ENCODE measurements around the gene CRYAB.

Gene CRYAB, protein sequence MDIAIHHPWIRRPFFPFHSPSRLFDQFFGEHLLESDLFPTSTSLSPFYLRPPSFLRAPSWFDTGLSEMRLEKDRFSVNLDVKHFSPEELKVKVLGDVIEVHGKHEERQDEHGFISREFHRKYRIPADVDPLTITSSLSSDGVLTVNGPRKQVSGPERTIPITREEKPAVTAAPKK

DNA sequence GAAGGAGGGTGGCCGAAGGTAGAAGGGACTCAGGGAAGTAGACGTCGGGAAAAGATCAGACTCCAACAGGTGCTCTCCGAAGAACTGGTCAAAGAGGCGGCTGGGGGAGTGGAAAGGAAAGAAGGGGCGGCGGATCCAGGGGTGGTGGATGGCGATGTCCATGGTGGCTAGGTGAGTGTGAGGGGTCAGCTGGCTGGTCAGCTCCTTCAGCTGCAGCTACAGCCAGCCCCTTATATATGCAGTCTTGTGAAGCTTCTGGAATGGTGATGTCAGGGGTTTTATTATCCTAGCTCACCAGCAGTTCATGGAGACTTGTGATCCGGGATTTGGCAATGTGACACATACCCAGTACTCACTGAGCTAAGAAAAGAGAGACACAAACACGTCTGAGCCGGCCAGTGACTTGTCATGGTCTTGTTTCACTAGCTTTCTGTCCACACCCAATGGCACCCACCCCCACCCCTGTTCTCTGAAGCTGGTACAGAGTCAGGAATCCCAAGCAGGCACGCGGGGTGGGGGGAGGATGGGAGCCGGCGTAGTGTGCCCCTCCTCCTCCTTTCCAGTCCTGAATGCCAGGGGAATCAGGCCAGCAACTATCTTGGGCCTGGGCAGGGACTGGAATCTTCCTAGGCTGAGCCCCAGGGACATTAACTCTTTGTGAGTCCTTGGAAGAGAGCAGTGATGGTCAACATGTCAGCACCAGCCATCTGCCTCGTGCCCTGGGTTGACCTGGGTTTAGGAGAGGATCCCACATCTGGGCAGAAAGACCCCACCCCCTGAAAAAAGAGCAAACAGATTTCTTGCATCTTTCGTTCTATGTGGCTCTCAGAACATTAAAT, at the start of gene CRYAB:
Gene CRYAB (minus strand): TSS at position 208 of the 839 bp plus-strand sequence. CDS start 46 bp downstream, at position 162.
- H3K9me3 ChIP-seq (replicated peaks; ENCODE audit: insufficient read depth, low read length) = no peaks in the 10 kb centered on the region
- H3K27me3 ChIP-seq (replicated peaks; ENCODE audit: insufficient read depth, low read length) = no peaks in the 10 kb centered on the region; the same call in 1 of the 2 replicates
- no peaks in the 10 kb centered on the region for H4K20me1 ChIP-seq (ENCODE audit: insufficient read depth, low read length)
- no peak within 1 kb of the TSS for H2AFZ ChIP-seq (ENCODE audit: low read length)
- H3K9ac ChIP-seq (ENCODE audit: low read length) = no peak within 1 kb of the TSS
- no peak within 1 kb of the TSS for H3K27ac ChIP-seq (ENCODE audit: low read length)
- DNase-seq = no peak
- no peak within 1 kb of the TSS for H3K4me2 ChIP-seq (ENCODE audit: low read depth, low read length)
- H3K4me3 ChIP-seq (ENCODE audit: low read length) = no peak within 1 kb of the TSS
- TF ChIP-seq EZH2phosphoT487 (IDR thresholded peaks at IDR 0.05; ENCODE audit: low read length) (no peak), EZH2 (optimal IDR thresholded peaks at IDR 0.05; ENCODE audit: low read depth, low read length) (no peak)
- TF ChIP-seq, protein P1, sequence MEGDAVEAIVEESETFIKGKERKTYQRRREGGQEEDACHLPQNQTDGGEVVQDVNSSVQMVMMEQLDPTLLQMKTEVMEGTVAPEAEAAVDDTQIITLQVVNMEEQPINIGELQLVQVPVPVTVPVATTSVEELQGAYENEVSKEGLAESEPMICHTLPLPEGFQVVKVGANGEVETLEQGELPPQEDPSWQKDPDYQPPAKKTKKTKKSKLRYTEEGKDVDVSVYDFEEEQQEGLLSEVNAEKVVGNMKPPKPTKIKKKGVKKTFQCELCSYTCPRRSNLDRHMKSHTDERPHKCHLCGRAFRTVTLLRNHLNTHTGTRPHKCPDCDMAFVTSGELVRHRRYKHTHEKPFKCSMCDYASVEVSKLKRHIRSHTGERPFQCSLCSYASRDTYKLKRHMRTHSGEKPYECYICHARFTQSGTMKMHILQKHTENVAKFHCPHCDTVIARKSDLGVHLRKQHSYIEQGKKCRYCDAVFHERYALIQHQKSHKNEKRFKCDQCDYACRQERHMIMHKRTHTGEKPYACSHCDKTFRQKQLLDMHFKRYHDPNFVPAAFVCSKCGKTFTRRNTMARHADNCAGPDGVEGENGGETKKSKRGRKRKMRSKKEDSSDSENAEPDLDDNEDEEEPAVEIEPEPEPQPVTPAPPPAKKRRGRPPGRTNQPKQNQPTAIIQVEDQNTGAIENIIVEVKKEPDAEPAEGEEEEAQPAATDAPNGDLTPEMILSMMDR (IDR thresholded peaks at IDR 0.05; ENCODE audit: low read length) = no peak
- no peaks in the 10 kb centered on the region for H3K36me3 ChIP-seq (replicated peaks; ENCODE audit: insufficient read depth, low read length)
- no peaks in the 10 kb centered on the region for H3K79me2 ChIP-seq (ENCODE audit: low read length)
- H3K4me1 ChIP-seq (ENCODE audit: low read length) = no peaks in the 10 kb centered on the region
- H3K9me2 ChIP-seq (replicated peaks; ENCODE audit: insufficient read depth, low read length) = no peaks in the 10 kb centered on the region
- H3F3A ChIP-seq (ENCODE audit: insufficient read depth, low read length) = no peaks in the 10 kb centered on the region

DNA sequence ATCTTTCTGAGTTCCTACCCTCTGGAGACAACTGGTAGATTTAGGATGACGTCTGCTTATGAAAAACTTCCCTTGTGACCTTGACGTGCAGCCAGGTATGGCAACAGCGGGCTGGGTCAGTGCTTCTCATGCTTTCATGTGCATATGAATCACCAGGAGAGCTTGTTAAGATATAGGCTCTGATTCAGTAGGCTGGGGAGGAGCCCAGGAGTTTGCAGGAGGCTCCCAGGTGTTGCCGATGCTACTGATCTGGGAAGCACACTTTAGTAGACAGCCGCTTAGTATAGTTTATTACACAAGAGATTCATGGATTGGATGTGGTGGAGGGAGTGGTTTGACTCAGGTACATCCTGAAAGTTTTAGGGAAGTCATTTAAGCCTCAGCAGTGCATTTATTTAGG, 49.3 kb upstream of the CRYAB start:
- no peak for DNase-seq
- H3K4me2 ChIP-seq (ENCODE audit: low read depth, low read length) = no peak overlapping the region

DNA sequence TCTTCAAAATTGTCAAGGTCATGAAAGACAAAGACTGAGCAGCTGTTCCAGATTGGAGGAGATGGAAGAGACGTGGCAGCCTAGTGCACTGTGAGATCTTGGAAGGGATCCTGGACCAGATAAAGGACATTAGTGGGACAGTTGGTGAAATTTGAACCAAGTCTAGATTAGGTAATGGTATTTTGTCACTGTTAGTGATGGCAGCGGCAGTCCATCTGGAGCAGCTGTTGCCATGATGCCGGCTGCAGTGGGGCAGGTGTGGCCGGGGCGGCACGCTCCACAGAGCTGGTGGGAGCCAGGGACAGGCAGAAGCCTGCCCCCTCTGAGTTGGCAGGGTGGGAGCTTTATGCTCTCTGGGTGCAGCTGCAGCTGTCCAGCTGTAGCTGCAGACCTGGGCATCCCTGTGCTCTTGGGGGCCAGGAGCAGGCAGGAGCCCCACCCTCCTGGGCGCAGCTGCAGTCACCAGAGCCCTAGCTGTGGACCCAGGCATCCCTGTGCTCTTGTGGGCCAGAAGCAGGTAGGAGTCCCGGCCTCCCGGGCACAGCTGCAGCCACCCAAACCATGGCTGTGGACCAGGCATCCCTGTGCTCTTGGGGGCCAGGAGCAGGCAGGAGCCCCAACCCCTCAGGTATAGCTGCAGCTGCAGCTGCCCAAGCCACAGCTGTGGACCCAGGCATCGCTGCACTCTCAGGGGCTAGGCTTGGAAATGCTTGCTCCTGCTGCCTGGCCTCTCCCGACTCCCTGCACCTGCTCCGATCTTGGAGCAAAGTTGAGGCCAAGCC, 46.3 kb upstream of the CRYAB start:
- Histone ChIP-seq H3F3A (ENCODE audit: insufficient read depth, low read length) (no peaks in the 10 kb centered on the region), H3K4me1 (ENCODE audit: low read length) (no peaks in the 10 kb centered on the region), H3K4me3 (ENCODE audit: low read length) (no peak overlapping the region), H3K9ac (ENCODE audit: low read length) (no peak overlapping the region), H3K79me2 (ENCODE audit: low read length) (no peaks in the 10 kb centered on the region), H3K27ac (ENCODE audit: low read length) (no peak overlapping the region), H3K4me2 (ENCODE audit: low read depth, low read length) (no peak overlapping the region), H3K27me3 (replicated peaks; ENCODE audit: insufficient read depth, low read length) (no peaks in the 10 kb centered on the region), H2AFZ (ENCODE audit: low read length) (no peak overlapping the region), H4K20me1 (ENCODE audit: insufficient read depth, low read length) (no peaks in the 10 kb centered on the region), H3K36me3 (replicated peaks; ENCODE audit: insufficient read depth, low read length) (no peaks in the 10 kb centered on the region), H3K9me3 (replicated peaks; ENCODE audit: insufficient read depth, low read length) (no peaks in the 10 kb centered on the region), H3K9me2 (replicated peaks; ENCODE audit: insufficient read depth, low read length) (no peaks in the 10 kb centered on the region)
- DNase-seq = no peak
- TF ChIP-seq EZH2 (optimal IDR thresholded peaks at IDR 0.05; ENCODE audit: low read depth, low read length) (no peak), EZH2phosphoT487 (IDR thresholded peaks at IDR 0.05; ENCODE audit: low read length) (no peak)
- TF ChIP-seq, protein P1 (IDR thresholded peaks at IDR 0.05; ENCODE audit: low read length) = no peak

More for the DNA sequence above, 49.3 kb upstream of the CRYAB start:
- Histone ChIP-seq H3K27me3 (replicated peaks; ENCODE audit: insufficient read depth, low read length) (no peaks in the 10 kb centered on the region), H3K9me3 (replicated peaks; ENCODE audit: insufficient read depth, low read length) (no peaks in the 10 kb centered on the region), H4K20me1 (ENCODE audit: insufficient read depth, low read length) (no peaks in the 10 kb centered on the region), H3K79me2 (ENCODE audit: low read length) (no peaks in the 10 kb centered on the region), H3K36me3 (replicated peaks; ENCODE audit: insufficient read depth, low read length) (no peaks in the 10 kb centered on the region), H3K27ac (ENCODE audit: low read length) (no peak overlapping the region), H3K9me2 (replicated peaks; ENCODE audit: insufficient read depth, low read length) (no peaks in the 10 kb centered on the region), H3F3A (ENCODE audit: insufficient read depth, low read length) (no peaks in the 10 kb centered on the region), H3K9ac (ENCODE audit: low read length) (no peak overlapping the region), H3K4me3 (ENCODE audit: low read length) (no peak overlapping the region), H3K4me1 (ENCODE audit: low read length) (no peaks in the 10 kb centered on the region), H2AFZ (ENCODE audit: low read length) (no peak overlapping the region)
- no peak for TF ChIP-seq EZH2phosphoT487 (IDR thresholded peaks at IDR 0.05; ENCODE audit: low read length)
- TF ChIP-seq, protein P1 (IDR thresholded peaks at IDR 0.05; ENCODE audit: low read length) = no peak
- no peak for TF ChIP-seq EZH2 (optimal IDR thresholded peaks at IDR 0.05; ENCODE audit: low read depth, low read length)

All from MM.1S (cell line).